ENCODE results near the gene SPIC.

GRCh38 chr12:101480849-101481248 is 5.7 kb downstream of the SPIC start:
- TF ChIP-seq POLR2A (IDR thresholded peaks at IDR 0.05; ENCODE audit: low read depth, low read length) (no peak), POLR2AphosphoS5 (IDR thresholded peaks at IDR 0.05; ENCODE audit: low read depth, low read length) (no peak)
